Panc1 (cell line): ENCODE data around the gene FREM1.

Experiments
- CTCF ChIP-seq: fragments of 450-650 bp; IDR thresholded peaks from 2 replicates; pipeline ENCODE4 v1.5.1; 2017; ENCODE audit warnings: mild to moderate bottlenecking
- POLR2AphosphoS5 ChIP-seq: IDR thresholded peaks from 2 replicates; pipeline ENCODE4 v1.6.1; 2012; ENCODE audit warnings: mild to moderate bottlenecking, low read depth, low read length, moderate library complexity

GRCh38 chr9:14823800-14824199, 86.4 kb downstream of the FREM1 start:
- no peak for TF ChIP-seq CTCF
- TF ChIP-seq POLR2AphosphoS5, result no peak
